ENCODE results near the gene CNTN4. TPM values are rescaled to one million over a fixed set of nuclear protein-coding genes. Genes with fewer than 3 reads are reported as not detected.

The CNTN4 gene
- total and polyA plus RNA-seq, 2 of the 8 experiments (the other 6 are each of a cell fraction or from before 2014, with no cell fraction given): 0.41 to 2.2 TPM

GRCh38 chr3:3065876-3066275, 967.2 kb downstream of the CNTN4 start:
- Histone ChIP-seq H2BK5ac (ENCODE audit: low read depth, low read length) (no peak overlapping the region), H4K91ac (replicated peaks; ENCODE audit: insufficient read length, low read length) (no peak overlapping the region), H3K56ac (replicated peaks; ENCODE audit: insufficient read length, low read depth, low read length) (no peak overlapping the region), H3K4ac (replicated peaks; ENCODE audit: insufficient read length, low read depth, low read length) (no peak overlapping the region), H4K20me1 (replicated peaks in 1 of 2; ENCODE audit: control insufficient read depth in 1 of 2, insufficient read depth in 2 of 2, low read length in 2 of 2) (no peaks in the 10 kb centered on the region), H3K4me3 (ENCODE audit: extremely low read depth in 1 of 4, insufficient read depth in 2 of 4, low read depth in 3 of 4, low read length in 4 of 4) (no peak overlapping the region), H3K18ac (ENCODE audit: extremely low read depth, low read length) (no peak overlapping the region), H3K14ac (ENCODE audit: insufficient read length) (no peak overlapping the region), H3K27me3 (replicated peaks in 1 of 4; ENCODE audit: control insufficient read depth in 3 of 4, extremely low read depth in 1 of 4, insufficient read depth in 3 of 4, low read length in 3 of 4) (no peaks in the 10 kb centered on the region), H3K79me1 (ENCODE audit: low read depth, low read length) (no peaks in the 10 kb centered on the region), H3K9me3 (ENCODE audit: insufficient read depth in 2 of 2, low read depth in 1 of 2, low read length in 1 of 2) (no peaks in the 10 kb centered on the region), H2BK20ac (ENCODE audit: low read length) (no peak overlapping the region), H4K8ac (ENCODE audit: extremely low read depth, insufficient read depth, low read length) (no peak overlapping the region), H2BK12ac (ENCODE audit: low read depth, low read length) (no peak overlapping the region), H3K4me2 (ENCODE audit: insufficient read depth in 1 of 2, low read depth in 2 of 2, low read length in 2 of 2) (no peak overlapping the region), H3K36me3 (ENCODE audit: control insufficient read depth in 2 of 4, insufficient read depth in 4 of 4, low read length in 3 of 4) (no peaks in the 10 kb centered on the region), H2AFZ (ENCODE audit: low read length) (no peak overlapping the region), H3K27ac (ENCODE audit: low read depth, low read length) (no peak overlapping the region), H3K23me2 (ENCODE audit: low read depth, low read length) (no peaks in the 10 kb centered on the region), H2BK15ac (ENCODE audit: low read length) (no peak overlapping the region), H2BK120ac (replicated peaks; ENCODE audit: low read depth, low read length) (no peak overlapping the region), H3K23ac (ENCODE audit: insufficient read length) (no peak overlapping the region), H3K9ac (replicated peaks in 1 of 4; ENCODE audit: extremely low read depth in 1 of 4, low read depth in 3 of 4, low read length in 3 of 4) (no peak overlapping the region), H2AK5ac (ENCODE audit: low read depth, low read length) (no peak overlapping the region), H4K5ac (ENCODE audit: insufficient read length, low read depth, low read length) (no peak overlapping the region), H3K79me2 (ENCODE audit: control insufficient read depth in 1 of 2, insufficient read depth in 2 of 2, low read length in 2 of 2) (no peaks in the 10 kb centered on the region), H3K4me1 (replicated peaks in 1 of 4; ENCODE audit: control insufficient read depth in 3 of 4, insufficient read depth in 4 of 4, low read length in 3 of 4) (peaks cover 0 to 4% (median 2%) of the 10 kb centered on the region in 4 experiments; a peak in 3 of 7 replicates)
- DNase-seq (ENCODE audit: low read depth in 1 of 2, low spot score in 2 of 2) (no peak), FAIRE-seq (no peak)
- ChIA-PET CTCF (ENCODE audit: partially characterized antibody) (interaction anchor here (0.9 kb wide), 1 partner anchor 85 kb away, joined by 3 read pairs; no protein-coding TSS in a partner anchor), POLR2A (ENCODE audit: partially characterized antibody) (no interaction called here)
- WGBS, 2 experiments (ENCODE audit: extremely low coverage in 1 of 2, insufficient coverage in 1 of 2, insufficient read length in 1 of 2, insufficient replicate concordance in 2 of 2, low coverage in 1 of 2, low lambda C conversion rate in 2 of 2, missing lambda C conversion rate in 1 of 2): 90% methylated on average over 2 of the region's 2 CpGs; no CpG with 5 or more reads in 1 of the 2 experiments
- no peak for TF ChIP-seq PHF8 (conservative IDR thresholded peaks at IDR 0.05; ENCODE audit: low read depth, low read length)
- no peak for TF ChIP-seq HDAC6 (IDR thresholded peaks at IDR 0.05; ENCODE audit: low read depth, low read length)
- TF ChIP-seq MAFK (IDR thresholded peaks at IDR 0.05; ENCODE audit: low read depth, low read length): no peak
- TF ChIP-seq CREB1 (IDR thresholded peaks at IDR 0.05): no peak
- no peak for TF ChIP-seq JUN (IDR thresholded peaks at IDR 0.05; ENCODE audit: low read depth, low read length)
- no peak for TF ChIP-seq CBX5 (IDR thresholded peaks at IDR 0.05; ENCODE audit: low read depth, low read length)
- TF ChIP-seq SP2 (IDR thresholded peaks at IDR 0.05; ENCODE audit: low read length): no peak
- no peak for TF ChIP-seq TAF7 (optimal IDR thresholded peaks at IDR 0.05; ENCODE audit: borderline replicate concordance, low read depth, low read length)
- TF ChIP-seq POU5F1 (IDR thresholded peaks at IDR 0.05; ENCODE audit: low read depth, low read length): no peak
- TF ChIP-seq EGR1 (IDR thresholded peaks at IDR 0.05; ENCODE audit: borderline replicate concordance, low read depth, low read length): no peak
- TF ChIP-seq NRF1 (IDR thresholded peaks at IDR 0.05; ENCODE audit: low read depth, low read length): no peak
- TF ChIP-seq TAF1 (IDR thresholded peaks at IDR 0.05; ENCODE audit: low read depth, low read length): no peak
- TF ChIP-seq ATF3 (IDR thresholded peaks at IDR 0.05; ENCODE audit: insufficient read depth, low read depth, low read length): no peak
- no peak for TF ChIP-seq POLR2A (IDR thresholded peaks at IDR 0.05; ENCODE audit: control extremely low read depth in 1 of 2, low read depth in 2 of 2, low read length in 2 of 2)
- no peak for TF ChIP-seq SP4 (IDR thresholded peaks at IDR 0.05; ENCODE audit: low read length)
- no peak for TF ChIP-seq CBX8 (IDR thresholded peaks at IDR 0.05; ENCODE audit: borderline replicate concordance, low read depth, low read length)
